Sigmoid colon (tissue), 4 donors: ENCODE results near the gene DYNC1H1.

Experiments used
- POLR2A ChIP-seq, 2 donors: fragments of 450-650 bp; IDR thresholded peaks; one replicate each; pipeline ENCODE4 v1.6.1; 2016; ENCODE audit warnings: antibody characterized with exemption in 2 of 2, mild to moderate bottlenecking in 2 of 2, moderate library complexity in 2 of 2
- POLR2AphosphoS5 ChIP-seq, 4 donors: sonication (generic); formaldehyde crosslinking; IDR thresholded peaks; one replicate each; pipeline ENCODE4 v1.6.1; 2017; ENCODE audit warnings: antibody characterized with exemption in 4 of 4

DNA sequence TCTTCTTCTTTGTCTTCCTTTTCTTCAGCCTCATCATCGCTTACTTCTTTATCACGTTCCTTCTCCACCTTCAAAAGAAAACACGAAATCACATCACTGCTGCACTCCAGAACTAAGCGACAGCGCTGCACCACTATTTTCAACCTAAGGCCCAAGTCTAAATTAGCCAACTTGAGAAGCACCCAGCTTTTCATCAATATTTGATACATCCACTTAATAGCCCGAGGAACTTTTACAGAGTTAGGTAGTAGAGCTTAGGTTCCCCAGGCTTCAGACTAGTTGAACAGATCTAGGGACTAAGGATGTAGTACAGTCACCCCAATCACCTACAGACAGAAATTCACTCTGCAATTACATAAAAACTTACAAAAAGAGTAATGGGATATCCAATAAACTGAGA, 120.6 kb downstream of the DYNC1H1 start:
- TF ChIP-seq POLR2AphosphoS5 (IDR thresholded peaks at IDR 0.05) (no peak), POLR2A (IDR thresholded peaks at IDR 0.05) (no peak)
